Transverse colon (tissue), 4 donors: ENCODE results near the gene SLC16A4.

Experiments
- CTCF ChIP-seq, 5 experiments: fragments of 200-600 bp in 3 of 5; fragments of 450-650 bp in 2 of 5; sonication (generic) in 3 of 5; IDR thresholded peaks; 1 replicate in 2 of 5; 2 replicates in 3 of 5; pipeline ENCODE4 v1.5.1; 2016 to 2017; ENCODE audit warnings: antibody characterized with exemption in 5 of 5, inconsistent platforms in 3 of 5, mild to moderate bottlenecking in 2 of 5, moderate library complexity in 1 of 5
- POLR2AphosphoS5 ChIP-seq, 3 donors: sonication (generic); formaldehyde crosslinking; IDR thresholded peaks; one replicate each; pipeline ENCODE4 v1.6.1; 2016; ENCODE audit warnings: antibody characterized with exemption in 3 of 3

GRCh38 chr1:110385369-110385768, 5.5 kb downstream of the SLC16A4 start:
- TF ChIP-seq CTCF (IDR thresholded peaks at IDR 0.05) = no peak
- TF ChIP-seq POLR2AphosphoS5 (IDR thresholded peaks at IDR 0.05) = no peak
